ENCODE data around the gene DONSON. TPM values are rescaled to one million over a fixed set of nuclear protein-coding genes. Genes with fewer than 3 reads are reported as not detected.
A peak's percentile ranks its signal among the peaks of the same experiment; 100 is the strongest.

Gene DONSON
- total RNA-seq, 2 experiments from 2014 or later: 36.8 to 41.5 TPM

DNA sequence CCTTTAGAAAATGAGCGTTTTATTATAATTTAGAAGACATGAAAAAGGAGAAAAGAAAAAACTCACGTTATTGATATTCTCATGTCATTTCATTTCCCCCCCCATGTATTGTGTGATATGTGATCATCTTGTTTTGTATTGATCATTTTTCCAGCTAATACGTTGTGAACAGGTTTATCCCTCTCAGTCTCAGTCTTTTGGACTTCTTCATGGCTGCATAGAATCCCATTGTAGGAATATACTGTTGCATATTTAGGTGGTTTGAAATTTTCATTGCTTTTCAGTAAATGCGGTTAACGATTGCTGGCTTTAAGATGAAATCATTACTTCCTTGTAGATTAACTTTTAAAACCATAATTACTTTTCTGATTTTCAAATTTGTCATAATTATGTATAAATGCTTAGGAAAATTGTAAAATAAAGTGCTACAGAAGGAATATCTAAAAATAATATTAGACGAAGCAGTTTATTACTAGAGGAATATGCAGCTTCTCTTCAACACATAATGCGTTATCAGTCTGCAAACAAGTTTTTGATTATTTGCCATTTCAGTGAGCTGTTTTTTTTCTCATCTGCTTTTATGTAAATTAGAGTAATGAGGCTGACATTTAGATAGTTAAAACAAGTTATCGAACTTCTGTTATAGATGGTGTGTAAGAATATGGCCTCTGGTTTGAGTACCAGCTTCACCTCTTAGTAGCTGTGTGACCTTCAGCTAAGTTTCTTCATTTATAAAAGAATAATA lies 43.9 kb downstream of the DONSON start:
- Mint-ChIP-seq H3K27ac (peak overlapping the region; percentile 100), H3K27me3 (no peaks in the 10 kb centered on the region), H3K4me3 (peak overlapping the region; percentile 86), H3K4me1 (ENCODE audit: low read depth) (peaks cover 37% of the 10 kb centered on the region), H3K9me3 (no peaks in the 10 kb centered on the region), H3K36me3 (ENCODE audit: low read depth) (peaks cover 56% of the 10 kb centered on the region)
- DNase-seq (no peak), ATAC-seq (no peak)
- POLR2A ChIA-PET: interaction anchor here (0.9 to 4.7 kb wide), 5 partner anchors 10 to 65 kb away, joined by 3 to 44 read pairs (median 19); partner anchors contain the start of genes DONSON and TMEM50B
- intact Hi-C loops (cut with micrococcal nuclease): loop anchor here (5.0 kb wide), 2 partner anchors 52 to 67 kb away; partner anchors contain the start of genes DNAJC28 and TMEM50B
- TF ChIP-seq, protein P1, sequence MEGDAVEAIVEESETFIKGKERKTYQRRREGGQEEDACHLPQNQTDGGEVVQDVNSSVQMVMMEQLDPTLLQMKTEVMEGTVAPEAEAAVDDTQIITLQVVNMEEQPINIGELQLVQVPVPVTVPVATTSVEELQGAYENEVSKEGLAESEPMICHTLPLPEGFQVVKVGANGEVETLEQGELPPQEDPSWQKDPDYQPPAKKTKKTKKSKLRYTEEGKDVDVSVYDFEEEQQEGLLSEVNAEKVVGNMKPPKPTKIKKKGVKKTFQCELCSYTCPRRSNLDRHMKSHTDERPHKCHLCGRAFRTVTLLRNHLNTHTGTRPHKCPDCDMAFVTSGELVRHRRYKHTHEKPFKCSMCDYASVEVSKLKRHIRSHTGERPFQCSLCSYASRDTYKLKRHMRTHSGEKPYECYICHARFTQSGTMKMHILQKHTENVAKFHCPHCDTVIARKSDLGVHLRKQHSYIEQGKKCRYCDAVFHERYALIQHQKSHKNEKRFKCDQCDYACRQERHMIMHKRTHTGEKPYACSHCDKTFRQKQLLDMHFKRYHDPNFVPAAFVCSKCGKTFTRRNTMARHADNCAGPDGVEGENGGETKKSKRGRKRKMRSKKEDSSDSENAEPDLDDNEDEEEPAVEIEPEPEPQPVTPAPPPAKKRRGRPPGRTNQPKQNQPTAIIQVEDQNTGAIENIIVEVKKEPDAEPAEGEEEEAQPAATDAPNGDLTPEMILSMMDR (IDR thresholded peaks at IDR 0.05): no peak
- CTCF ChIA-PET: interaction anchor here (0.6 to 2.5 kb wide), 5 partner anchors 13 to 85 kb away, joined by 3 to 12 read pairs (median 3); no protein-coding TSS in a partner anchor

DNA sequence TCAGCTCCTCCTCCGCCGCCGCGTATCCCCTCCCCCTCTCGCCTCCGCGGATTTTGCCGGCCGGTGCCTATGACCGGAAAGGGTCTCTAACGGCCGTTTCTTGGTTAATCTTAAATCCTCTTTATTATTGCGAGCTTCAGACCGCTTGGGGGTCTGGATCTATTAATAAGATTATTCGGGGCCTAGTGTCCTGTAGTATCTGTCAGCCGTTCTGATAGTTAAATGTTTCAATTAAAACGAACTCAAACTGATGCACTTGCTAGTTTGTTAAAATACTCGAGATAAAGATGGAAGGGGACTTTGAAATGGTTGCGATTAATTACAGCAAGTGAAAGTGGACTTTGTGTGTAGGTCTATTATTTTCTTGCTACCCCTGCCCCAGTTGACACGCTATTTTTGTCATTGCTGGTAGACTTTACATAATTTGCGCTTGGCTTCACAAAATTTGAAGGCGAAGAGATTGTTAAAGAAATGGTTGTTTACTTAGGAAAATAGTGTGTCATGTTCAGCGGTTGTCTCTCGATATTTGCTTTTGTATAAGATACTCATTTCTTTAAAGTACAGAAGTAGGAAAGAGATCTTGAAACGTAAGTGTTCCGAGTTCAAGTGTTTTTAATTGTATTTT lies 44.9 kb downstream of the DONSON start:
- intact Hi-C loops (cut with micrococcal nuclease): loop anchor here (5.0 kb wide), 2 partner anchors 51 to 66 kb away; partner anchors contain the start of genes DNAJC28 and TMEM50B
- peaks cover 55% of the 10 kb centered on the region for H3K36me3 Mint-ChIP-seq (ENCODE audit: low read depth)
- H3K27me3 Mint-ChIP-seq: no peaks in the 10 kb centered on the region
- no peaks in the 10 kb centered on the region for H3K9me3 Mint-ChIP-seq
- ChIA-PET POLR2A (interaction anchor here (0.7 to 4.7 kb wide), 10 partner anchors 8 to 317 kb away, joined by 3 to 44 read pairs (median 4); partner anchors contain the start of genes DONSON and TMEM50B), CTCF (interaction anchor here (0.6 to 2.5 kb wide), 3 partner anchors 29 to 86 kb away, joined by 3 to 12 read pairs (median 4); no protein-coding TSS in a partner anchor)
- H3K4me3 Mint-ChIP-seq: peak overlapping the region; percentile 86
- ATAC-seq (no peak), DNase-seq (peak; percentile 83)
- peaks cover 38% of the 10 kb centered on the region for H3K4me1 Mint-ChIP-seq (ENCODE audit: low read depth)
- peak overlapping the region; percentile 100 for H3K27ac Mint-ChIP-seq
- TF ChIP-seq, protein P1 (IDR thresholded peaks at IDR 0.05): no peak

DNA sequence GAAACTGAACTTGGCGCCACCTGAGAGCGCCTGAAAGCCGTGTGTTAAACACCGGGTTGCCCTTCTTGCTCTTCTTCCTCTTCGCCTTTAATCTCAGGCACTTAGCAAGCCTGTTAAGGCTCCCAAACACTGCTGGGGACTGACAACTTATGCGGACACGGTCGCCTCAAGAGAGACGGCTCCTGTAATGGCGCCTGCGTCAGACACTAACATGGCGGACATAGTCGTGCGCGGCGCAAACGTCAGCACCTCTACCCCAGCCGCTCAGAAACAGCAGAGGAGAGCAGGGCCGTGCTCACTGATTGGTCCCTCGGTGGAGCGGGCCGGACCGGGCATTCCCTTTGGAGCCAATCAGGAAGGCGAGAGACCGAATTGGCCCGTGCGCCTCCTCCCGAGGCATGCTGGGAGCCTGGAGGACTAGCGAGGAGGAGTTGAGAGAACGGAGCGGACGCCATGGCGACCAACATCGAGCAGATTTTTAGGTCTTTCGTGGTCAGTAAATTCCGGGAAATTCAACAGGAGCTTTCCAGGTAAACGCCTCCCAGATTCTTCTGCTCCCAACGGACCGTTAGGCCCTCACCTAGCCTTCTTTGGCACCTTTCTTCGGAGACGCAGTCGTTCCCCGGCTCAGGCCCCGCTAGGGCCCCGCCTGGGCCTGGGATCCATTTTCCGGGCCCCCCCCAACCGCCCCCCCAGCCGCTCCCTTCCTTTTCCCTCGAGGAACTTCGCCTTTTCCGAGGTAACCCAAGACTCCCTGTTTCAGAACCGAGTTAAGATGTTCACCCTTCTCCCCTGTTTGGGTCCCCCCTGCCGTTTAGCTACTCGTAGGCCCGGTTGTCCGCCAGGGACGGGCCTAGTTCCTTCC lies 45.6 kb downstream of the DONSON start, which contains the start of gene SON:
SON (plus strand) TSS at position 399 of the 865 bp plus-strand sequence; CDS start at position 454, 55 bp downstream.
- ChIA-PET CTCF (interaction anchor here (0.6 to 2.5 kb wide), 2 partner anchors 29 to 63 kb away, joined by 3 to 12 read pairs; no protein-coding TSS in a partner anchor), POLR2A (interaction anchor here (0.7 to 4.7 kb wide), 13 partner anchors 9 to 316 kb away, joined by 3 to 44 read pairs (median 4); partner anchors contain the start of genes DNAJC28, DONSON and TMEM50B)
- TF ChIP-seq, protein P1 (IDR thresholded peaks at IDR 0.05): no peak
- ATAC-seq (peak; percentile 94), DNase-seq (peak; percentile 99)
- Mint-ChIP-seq H3K36me3 (ENCODE audit: low read depth) (peaks cover 59% of the 10 kb centered on the region), H3K27me3 (no peaks in the 10 kb centered on the region), H3K9me3 (no peaks in the 10 kb centered on the region), H3K4me1 (ENCODE audit: low read depth) (peaks cover 36% of the 10 kb centered on the region), H3K27ac (peak within 1 kb of the TSS; percentile 100), H3K4me3 (peak within 1 kb of the TSS; percentile 86)
- intact Hi-C loops (cut with micrococcal nuclease): loop anchor here (5.0 kb wide), 2 partner anchors 51 to 66 kb away; partner anchors contain the start of genes DNAJC28 and TMEM50B

DNA sequence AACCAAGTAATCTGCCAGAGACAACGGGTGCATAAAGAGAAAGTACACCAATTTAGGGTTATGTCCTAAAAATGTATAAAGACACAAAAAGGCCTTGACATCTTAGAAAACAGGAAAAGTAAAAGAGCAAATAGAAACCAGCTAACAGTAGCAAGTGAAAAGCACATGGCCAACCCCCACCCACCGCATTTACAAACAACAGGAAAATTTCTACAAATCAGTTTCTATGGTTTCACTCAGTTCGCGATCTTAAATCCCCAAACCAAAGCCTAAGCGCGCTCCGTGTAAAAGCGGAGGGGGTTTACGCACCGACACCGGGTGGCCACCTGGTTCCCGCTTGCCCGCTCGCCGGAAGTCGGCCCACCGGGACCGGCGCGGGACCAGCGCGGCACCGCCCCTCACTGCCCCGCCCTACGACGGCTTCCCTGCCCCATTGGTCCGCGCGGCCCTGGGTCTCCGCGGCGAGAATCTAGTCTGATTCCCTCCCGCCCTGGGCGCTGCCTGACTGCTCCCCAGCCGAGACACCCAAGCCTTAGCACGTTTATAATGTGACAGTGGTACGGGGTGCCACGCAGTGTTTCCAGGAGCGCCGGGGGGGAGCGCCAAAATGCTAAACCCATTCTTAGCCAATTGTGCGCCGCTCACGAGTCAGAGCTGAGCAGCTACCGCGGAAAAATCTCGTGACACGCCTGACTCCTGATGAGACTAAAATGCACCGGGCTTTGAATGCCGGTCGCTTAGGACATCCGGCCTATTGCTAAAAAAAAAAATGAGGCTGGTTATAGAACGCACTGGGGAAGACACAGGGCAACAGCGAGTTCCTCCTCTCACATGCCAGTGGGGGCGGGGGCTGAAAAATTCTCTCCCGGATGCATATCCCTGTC lies 46.5 kb downstream of the DONSON start, which contains the start of gene GART:
GART (minus strand) TSS at position 362 of the 884 bp plus-strand sequence. CDS start 2,802 bp downstream, outside the sequence.
- ChIA-PET POLR2A (interaction anchor here (0.5 to 4.7 kb wide), 13 partner anchors 10 to 807 kb away, joined by 3 to 44 read pairs (median 3); partner anchors contain the start of genes DNAJC28 and TMEM50B), CTCF (no interaction called here)
- ATAC-seq (peak; percentile 65), DNase-seq (peak; percentile 87)
- Mint-ChIP-seq H3K27ac (peak within 1 kb of the TSS; percentile 100), H3K27me3 (no peaks in the 10 kb centered on the region), H3K36me3 (ENCODE audit: low read depth) (peaks cover 63% of the 10 kb centered on the region), H3K4me3 (peak within 1 kb of the TSS; percentile 86), H3K4me1 (ENCODE audit: low read depth) (peaks cover 36% of the 10 kb centered on the region), H3K9me3 (no peaks in the 10 kb centered on the region)
- TF ChIP-seq, protein P1 (IDR thresholded peaks at IDR 0.05): no peak
- intact Hi-C loops (cut with micrococcal nuclease): loop anchor here (5.0 kb wide), 2 partner anchors 50 to 65 kb away; partner anchors contain the start of genes DNAJC28 and TMEM50B
